Endodermal cell (in vitro differentiated cells): Measurements from ENCODE around the gene NACA. TPM values are rescaled to one million over a fixed set of nuclear protein-coding genes. Genes with fewer than 3 reads are reported as not detected.

Experiments used
- DNase-seq: peaks from one replicate; pipeline ENCODE4 v3.0.0-alpha.2; 2017
- H3K27ac ChIP-seq: 2 replicates; pipeline ENCODE4 v1.5.1; 2013; ENCODE audit warnings: mild to moderate bottlenecking, low read depth, low read length, moderate library complexity
- H3K27me3 ChIP-seq: 2 replicates; pipeline ENCODE4 v1.6.1; 2013; ENCODE audit warnings: mild to moderate bottlenecking, low read length, moderate library complexity; ENCODE audit not compliant: insufficient read depth, control insufficient read depth, poor library complexity, severe bottlenecking
- H3K36me3 ChIP-seq: 2 replicates; pipeline ENCODE4 v1.7.0; 2013; ENCODE audit warnings: mild to moderate bottlenecking, low read length, moderate library complexity; ENCODE audit not compliant: control insufficient read depth, insufficient read depth
- H3K4me1 ChIP-seq: one replicate; pipeline ENCODE4 v1.7.0; 2013; ENCODE audit warnings: low read length; ENCODE audit not compliant: control insufficient read depth, insufficient read depth
- H3K4me3 ChIP-seq: 2 replicates; pipeline ENCODE4 v1.5.1; 2013; ENCODE audit warnings: mild to moderate bottlenecking, low read length, moderate library complexity
- H3K9ac ChIP-seq: 2 replicates; pipeline ENCODE4 v1.6.1; 2013; ENCODE audit warnings: mild to moderate bottlenecking, low read length, moderate library complexity; ENCODE audit not compliant: poor library complexity, severe bottlenecking; ENCODE audit errors: extremely low read depth
- H3K9me3 ChIP-seq: 2 replicates; pipeline ENCODE4 v1.6.1; 2013; ENCODE audit warnings: mild to moderate bottlenecking, low read length, moderate library complexity; ENCODE audit not compliant: control insufficient read depth
- H3K27ac Mint-ChIP-seq: 2 replicates; pipeline ENCODE4 v1.8.0; 2020; ENCODE audit warnings: mixed read lengths
- H3K27me3 Mint-ChIP-seq: 2 replicates; pipeline ENCODE4 v1.8.0; 2021; ENCODE audit warnings: mild to moderate bottlenecking, mixed read lengths; ENCODE audit not compliant: insufficient read depth
- H3K36me3 Mint-ChIP-seq: 2 replicates; pipeline ENCODE4 v1.8.0; 2020; ENCODE audit warnings: low read depth, mixed read lengths
- H3K4me1 Mint-ChIP-seq: 2 replicates; pipeline ENCODE4 v1.8.0; 2020; ENCODE audit warnings: mixed read lengths
- H3K4me3 Mint-ChIP-seq: 2 replicates; pipeline ENCODE4 v1.8.0; 2020; ENCODE audit warnings: mild to moderate bottlenecking, moderate library complexity, mixed read lengths
- H3K9me3 Mint-ChIP-seq: 2 replicates; pipeline ENCODE4 v1.8.0; 2020; ENCODE audit warnings: mild to moderate bottlenecking, mixed read lengths
- WGBS, 2 experiments: methylation state at CpG; one replicate each; pipeline versions ENCODE4 v1.1.5 to v1.1.7; 2013; ENCODE audit warnings: missing lambda C conversion rate in 2 of 2, mixed read lengths in 1 of 2; ENCODE audit not compliant: insufficient coverage in 1 of 2, insufficient read length in 1 of 2; 5-methylcytosine and 5-hydroxymethylcytosine counted together
- total RNA-seq, 2 donors: library from RNA; stranded (reverse); fragmentation: NEBNext Ultra II Directional in 1 of 2; extraction: Animal tissue kit (Norgen Biotek cat#: 25700) in 1 of 2; gene quantifications; 2 replicates in 1 of 2; 3 replicates in 1 of 2; pipeline ENCODE4 v1.2.1, GENCODE V29; 2021
- TF ChIP-seq, protein P1 (sequence below): fragments of 200-600 bp; sonication (generic); conservative IDR thresholded peaks from 2 replicates; pipeline ENCODE4 v1.5.0; 2021; ENCODE audit warnings: antibody characterized with exemption, mild to moderate bottlenecking

NACA gene
- total RNA-seq, 2 donors from 2014 or later, result 817 to 958 TPM

DNA sequence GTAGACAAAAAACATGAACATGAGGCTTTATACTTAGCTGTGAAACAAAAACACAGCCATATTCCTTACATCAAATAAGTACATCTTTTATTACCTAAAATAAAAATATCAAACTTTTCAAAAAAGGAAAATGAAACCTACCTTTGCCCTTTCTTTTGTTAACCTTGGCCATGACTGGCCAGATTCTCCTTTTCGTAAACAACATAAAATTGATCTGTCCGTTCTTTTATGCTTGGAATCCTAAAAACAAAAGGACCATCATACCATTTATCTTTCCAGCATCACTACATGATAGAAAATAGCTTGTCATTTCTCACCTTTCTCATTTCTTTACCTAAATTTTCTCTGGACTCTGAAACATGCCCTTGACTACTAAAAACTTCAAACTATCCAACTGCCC lies 53.5 kb downstream of the NACA start:
- no peak overlapping the region for H3K4me3 ChIP-seq
- Mint-ChIP-seq H3K36me3 (peaks cover 70% of the 10 kb centered on the region), H3K27ac (no peak overlapping the region), H3K9me3 (no peaks in the 10 kb centered on the region), H3K27me3 (no peaks in the 10 kb centered on the region), H3K4me1 (peaks cover 2% of the 10 kb centered on the region), H3K4me3 (no peak overlapping the region)
- no peaks in the 10 kb centered on the region for H3K9me3 ChIP-seq
- DNase-seq, result no peak
- no peak overlapping the region for H3K27ac ChIP-seq
- H3K27me3 ChIP-seq, result no peaks in the 10 kb centered on the region
- no peak overlapping the region for H3K9ac ChIP-seq
- H3K36me3 ChIP-seq, result peaks cover 81% of the 10 kb centered on the region
- TF ChIP-seq, protein P1, sequence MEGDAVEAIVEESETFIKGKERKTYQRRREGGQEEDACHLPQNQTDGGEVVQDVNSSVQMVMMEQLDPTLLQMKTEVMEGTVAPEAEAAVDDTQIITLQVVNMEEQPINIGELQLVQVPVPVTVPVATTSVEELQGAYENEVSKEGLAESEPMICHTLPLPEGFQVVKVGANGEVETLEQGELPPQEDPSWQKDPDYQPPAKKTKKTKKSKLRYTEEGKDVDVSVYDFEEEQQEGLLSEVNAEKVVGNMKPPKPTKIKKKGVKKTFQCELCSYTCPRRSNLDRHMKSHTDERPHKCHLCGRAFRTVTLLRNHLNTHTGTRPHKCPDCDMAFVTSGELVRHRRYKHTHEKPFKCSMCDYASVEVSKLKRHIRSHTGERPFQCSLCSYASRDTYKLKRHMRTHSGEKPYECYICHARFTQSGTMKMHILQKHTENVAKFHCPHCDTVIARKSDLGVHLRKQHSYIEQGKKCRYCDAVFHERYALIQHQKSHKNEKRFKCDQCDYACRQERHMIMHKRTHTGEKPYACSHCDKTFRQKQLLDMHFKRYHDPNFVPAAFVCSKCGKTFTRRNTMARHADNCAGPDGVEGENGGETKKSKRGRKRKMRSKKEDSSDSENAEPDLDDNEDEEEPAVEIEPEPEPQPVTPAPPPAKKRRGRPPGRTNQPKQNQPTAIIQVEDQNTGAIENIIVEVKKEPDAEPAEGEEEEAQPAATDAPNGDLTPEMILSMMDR, result no peak
- H3K4me1 ChIP-seq, result no peaks in the 10 kb centered on the region
- 90 to 93% methylated on average over 2 of the region's 2 CpGs for WGBS, 2 experiments

DNA sequence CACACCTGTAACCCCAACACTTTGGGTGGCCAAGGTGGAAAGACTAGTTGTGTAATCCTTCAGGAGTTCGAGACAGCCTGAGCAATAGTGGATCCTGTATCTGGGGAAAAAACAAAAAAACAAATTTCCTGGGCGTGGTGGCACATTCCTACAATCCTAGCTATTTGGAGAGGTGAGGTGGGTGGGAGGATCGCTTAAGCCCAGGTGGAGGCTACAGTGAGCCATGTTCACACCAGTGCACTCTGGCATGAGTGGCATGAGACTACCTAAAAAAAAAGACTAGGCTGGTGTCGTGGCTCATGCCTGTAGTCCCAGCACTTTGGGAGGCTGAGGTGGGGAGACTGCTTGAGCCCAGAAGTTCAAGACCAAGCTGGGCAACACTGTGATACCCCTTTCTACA lies 54.3 kb downstream of the NACA start:
- Mint-ChIP-seq H3K27me3 (no peaks in the 10 kb centered on the region), H3K9me3 (no peaks in the 10 kb centered on the region), H3K4me3 (no peak overlapping the region), H3K36me3 (peaks cover 74% of the 10 kb centered on the region), H3K27ac (peak overlapping the region; percentile 35), H3K4me1 (peaks cover 2% of the 10 kb centered on the region)
- Histone ChIP-seq H3K4me1 (no peaks in the 10 kb centered on the region), H3K9me3 (no peaks in the 10 kb centered on the region), H3K27ac (no peak overlapping the region), H3K36me3 (peaks cover 85% of the 10 kb centered on the region), H3K4me3 (no peak overlapping the region), H3K9ac (no peak overlapping the region), H3K27me3 (no peaks in the 10 kb centered on the region)
- TF ChIP-seq, protein P1, result no peak
- 92 to 100% methylated on average over 2 to 4 of the region's 4 CpGs for WGBS, 2 experiments
- DNase-seq, result peak; percentile 18

DNA sequence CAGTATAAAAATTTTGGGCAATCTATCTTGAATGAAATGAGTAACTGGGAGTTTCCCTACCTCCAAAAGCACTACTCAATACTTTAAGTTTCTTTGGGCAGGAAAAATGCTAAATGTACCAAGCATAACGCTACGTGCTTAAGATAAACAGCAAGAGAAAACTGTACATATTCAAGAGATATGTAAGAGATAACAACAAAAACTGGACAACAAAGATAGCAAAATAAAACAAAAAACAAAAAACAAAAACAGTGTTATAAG lies 57.0 kb downstream of the NACA start:
- 100% methylated on average over 2 of the region's 2 CpGs for WGBS, 2 experiments
- no peaks in the 10 kb centered on the region for H3K27me3 Mint-ChIP-seq

More for the DNA sequence above, 57.0 kb downstream of the NACA start:
- Mint-ChIP-seq H3K27ac (no peak overlapping the region), H3K4me3 (no peak overlapping the region), H3K9me3 (no peaks in the 10 kb centered on the region), H3K36me3 (peaks cover 79% of the 10 kb centered on the region), H3K4me1 (peaks cover 2% of the 10 kb centered on the region)
- TF ChIP-seq, protein P1, result no peak
- peaks cover 97% of the 10 kb centered on the region for H3K36me3 ChIP-seq
- no peak for DNase-seq
- H3K27ac ChIP-seq, result no peak overlapping the region
- H3K4me3 ChIP-seq, result no peak overlapping the region
- no peaks in the 10 kb centered on the region for H3K9me3 ChIP-seq
- no peaks in the 10 kb centered on the region for H3K4me1 ChIP-seq
- H3K27me3 ChIP-seq, result no peaks in the 10 kb centered on the region
- no peak overlapping the region for H3K9ac ChIP-seq

Other genes with a start within 250 kb of the NACA start
- 1 to 10 TPM; 1.5 to 2.7 TPM for gene GLS2, start 237.1 kb downstream of the NACA start, total RNA-seq
- 10 to 100 TPM; 26.3 to 33.8 TPM for gene RBMS2, start 203.5 kb downstream of the NACA start, total RNA-seq
- 100 to 1,000 TPM; 125 to 137 TPM for gene BAZ2A, start 95.0 kb downstream of the NACA start, total RNA-seq
- 100 to 1,000 TPM; 653 to 681 TPM for gene ATP5F1B, start 79.3 kb downstream of the NACA start, total RNA-seq
- gene PTGES3, start 37.0 kb downstream of the NACA start, total RNA-seq, result 100 to 1,000 TPM; 275 to 320 TPM
- gene PRIM1, start 27.0 kb upstream of the NACA start, total RNA-seq, result 10 to 100 TPM; 34.8 to 44.2 TPM
- gene HSD17B6, start 38.0 kb upstream of the NACA start, total RNA-seq, result under 1 TPM; 0.57 to 0.89 TPM
- not detected for gene SDR9C7, start 209.1 kb upstream of the NACA start, total RNA-seq
- gene RDH16, start 232.3 kb upstream of the NACA start, total RNA-seq, result 1 to 10 TPM; 1.1 to 3.0 TPM